HG03097 (cell line): Measurements from ENCODE around the gene MFSD2A.
"Not testable (repeated sequence)": the region's sequence is repeated elsewhere in the genome, so short reads cannot be mapped to it uniquely, and the experiment has no call there.

Experiments used
- ATAC-seq: cut with Tn5 transposase; IDR thresholded peaks from one replicate; pipeline ENCODE4 v1.9.1; 2021; ENCODE audit not compliant: unreplicated experiment, low FRiP score

The MFSD2A gene

DNA sequence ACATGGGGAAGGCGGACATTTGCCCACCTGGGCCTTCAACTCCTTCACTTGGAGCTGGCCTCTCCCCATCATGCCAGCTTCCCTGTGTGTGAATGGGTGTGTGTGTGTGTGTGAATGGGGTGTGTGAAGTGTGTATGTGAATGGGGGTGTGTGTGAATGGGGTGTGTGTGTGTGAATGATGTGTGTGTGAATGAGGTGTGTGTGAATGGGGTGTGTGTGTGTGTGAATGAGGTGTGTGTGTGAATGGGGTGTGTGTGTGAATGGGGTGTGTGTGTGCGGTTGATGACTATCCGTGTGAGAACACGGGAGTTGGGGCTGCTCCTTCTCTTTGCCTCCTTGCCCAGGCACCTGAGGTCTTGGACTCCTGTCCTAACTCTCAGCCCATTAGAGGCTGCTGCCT, 9.6 kb downstream of the MFSD2A start:
- ATAC-seq = no peak

DNA sequence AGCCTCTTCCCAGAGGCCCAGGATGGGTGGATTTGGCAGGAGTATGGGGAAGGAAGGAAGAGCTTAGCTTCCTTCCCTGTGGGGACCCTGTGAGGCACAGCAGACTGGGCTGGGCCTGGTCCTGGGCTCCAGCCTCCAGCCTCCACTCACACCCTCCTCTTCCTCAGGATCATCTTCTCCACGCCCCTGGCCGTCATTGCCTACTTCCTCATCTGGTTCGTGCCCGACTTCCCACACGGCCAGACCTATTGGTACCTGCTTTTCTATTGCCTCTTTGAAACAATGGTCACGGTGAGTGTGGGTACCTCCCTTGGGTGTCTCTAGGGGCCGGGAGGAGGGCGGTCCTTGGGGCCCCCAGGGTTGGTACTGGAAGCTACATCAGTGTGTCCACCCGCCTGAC, 10.1 kb downstream of the MFSD2A start:
- ATAC-seq = no peak

DNA sequence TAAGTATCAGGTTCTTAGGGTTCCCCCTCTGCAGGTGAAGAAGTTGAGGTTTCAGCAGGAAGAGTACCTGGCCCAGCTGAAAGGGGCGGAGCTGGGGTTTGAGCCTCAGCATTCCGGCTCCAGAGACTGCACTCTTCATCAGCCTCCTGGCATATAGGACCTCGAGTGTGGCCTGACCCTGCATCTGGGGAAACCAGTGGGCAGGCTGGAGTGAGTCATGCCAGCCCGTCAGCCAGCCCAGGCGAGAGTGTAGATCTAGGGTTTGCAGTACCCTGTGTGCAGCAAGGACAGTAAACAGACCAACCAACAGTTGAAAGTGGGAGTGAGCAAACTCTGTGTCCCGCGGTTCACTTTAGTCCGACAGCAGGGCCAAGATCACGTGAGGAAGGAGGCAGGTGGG, 14.1 kb downstream of the MFSD2A start:
- ATAC-seq = no peak

DNA sequence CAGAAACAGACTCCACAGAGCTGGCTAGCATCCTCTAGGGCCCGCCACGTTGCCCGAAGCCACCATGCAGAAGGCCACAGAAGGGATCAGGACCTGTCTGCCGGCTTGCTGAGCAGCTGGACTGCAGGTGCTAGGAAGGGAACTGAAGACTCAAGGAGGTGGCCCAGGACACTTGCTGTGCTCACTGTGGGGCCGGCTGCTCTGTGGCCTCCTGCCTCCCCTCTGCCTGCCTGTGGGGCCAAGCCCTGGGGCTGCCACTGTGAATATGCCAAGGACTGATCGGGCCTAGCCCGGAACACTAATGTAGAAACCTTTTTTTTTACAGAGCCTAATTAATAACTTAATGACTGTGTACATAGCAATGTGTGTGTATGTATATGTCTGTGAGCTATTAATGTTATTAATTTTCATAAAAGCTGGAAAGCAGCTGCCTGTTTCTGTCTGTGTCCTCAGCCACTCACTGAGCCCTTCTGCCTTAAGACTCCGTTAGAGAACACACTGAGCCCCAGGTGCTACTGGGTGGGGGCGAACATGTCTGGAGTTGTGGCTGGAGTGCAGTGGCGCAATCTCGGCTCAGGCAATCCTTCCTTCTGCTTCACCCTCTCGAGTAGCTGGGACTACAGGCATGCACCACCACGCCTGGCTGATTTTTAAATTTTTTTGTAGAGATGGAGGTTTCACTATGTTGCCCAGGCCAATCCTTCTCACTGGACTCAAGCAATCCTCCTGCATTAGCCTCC, 14.8 kb downstream of the MFSD2A start:
- ATAC-seq = no peak

DNA sequence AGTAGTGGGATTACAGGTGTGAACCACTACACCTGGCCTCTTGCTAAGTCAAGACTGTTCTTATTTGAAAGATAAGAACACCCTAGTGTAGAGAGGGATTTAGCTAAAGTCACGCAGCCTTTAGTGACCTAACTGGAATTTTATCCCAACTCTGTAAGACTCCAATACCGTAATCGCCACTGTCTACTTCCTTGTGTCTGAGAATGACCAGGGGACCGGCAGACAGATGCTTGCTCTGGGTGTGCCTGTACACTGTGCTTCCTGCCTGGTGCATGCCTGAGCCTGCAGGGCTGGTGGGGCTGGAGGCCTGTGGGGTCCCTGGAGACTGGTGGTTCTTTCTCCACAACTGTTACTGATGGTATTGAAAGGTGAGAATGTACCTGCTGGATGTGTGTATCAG, 15.3 kb downstream of the MFSD2A start:
- ATAC-seq = no peak

DNA sequence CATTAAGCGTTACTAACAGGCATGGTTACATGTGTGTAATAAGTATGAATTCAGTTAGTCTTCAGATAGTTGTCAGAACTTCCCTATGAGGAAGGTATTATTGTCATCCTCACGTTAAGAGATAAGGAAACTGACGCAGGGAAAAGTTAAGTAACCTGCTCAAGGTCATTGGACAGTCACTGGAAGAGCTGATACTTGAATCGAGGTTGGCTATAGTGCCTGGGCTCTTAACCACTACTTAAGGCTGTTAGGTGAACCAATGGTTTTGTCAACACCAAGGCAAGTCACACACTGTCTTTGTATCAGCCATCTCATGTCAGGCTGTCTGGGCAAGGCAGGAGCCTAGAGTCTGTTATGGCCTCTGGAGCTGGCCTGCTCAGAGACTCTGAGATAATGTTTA, 16.2 kb downstream of the MFSD2A start:
- ATAC-seq = no peak

DNA sequence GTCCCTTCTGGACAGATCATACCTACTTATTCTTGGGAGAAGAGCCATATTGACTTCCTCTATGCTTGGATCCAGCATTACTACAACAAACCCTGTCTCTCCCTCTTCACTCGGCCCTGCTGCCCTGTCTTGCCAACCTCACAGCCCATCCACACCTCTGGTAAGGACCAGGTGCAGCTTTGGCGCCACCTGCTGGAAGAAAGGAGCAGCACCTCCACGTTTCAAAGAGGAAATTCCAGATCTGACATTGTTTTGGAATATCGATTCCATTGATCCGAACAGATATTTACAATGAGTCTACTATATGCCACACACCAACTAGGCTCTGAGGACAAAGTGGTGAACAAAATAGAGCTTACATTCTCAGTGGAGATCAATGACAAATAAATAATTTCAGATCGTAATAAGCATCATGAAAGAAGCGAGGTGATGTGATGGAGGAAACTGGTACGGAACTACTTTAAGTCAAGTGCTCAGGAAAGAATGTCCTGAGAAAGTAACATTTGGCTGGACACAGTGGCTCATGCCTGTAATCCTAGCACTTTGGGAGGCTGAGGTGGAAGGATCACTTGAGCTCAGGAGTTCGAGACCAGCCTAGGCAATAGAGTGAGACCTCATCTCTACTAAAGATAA, 18.7 kb downstream of the MFSD2A start:
- ATAC-seq = no peak

DNA sequence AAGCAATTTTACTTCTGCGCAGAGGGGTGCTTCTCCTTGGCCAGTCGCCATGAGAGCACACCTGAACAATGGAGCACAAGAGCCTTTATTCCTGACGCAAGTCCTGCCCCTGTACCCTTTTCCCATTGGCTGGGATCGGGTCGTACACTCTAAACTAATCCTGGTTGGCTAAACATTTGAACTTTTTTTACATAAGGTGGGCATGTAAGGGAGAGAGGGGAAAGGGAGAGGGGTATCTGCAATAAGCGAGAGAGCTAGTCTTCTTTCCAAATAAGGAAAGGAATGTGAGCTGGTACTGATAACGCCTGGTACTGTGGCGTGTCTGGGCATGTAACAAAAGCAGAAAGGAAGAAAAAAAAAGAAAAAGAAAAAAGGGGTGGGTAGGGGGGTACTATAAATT, 21.8 kb downstream of the MFSD2A start:
- no peak for ATAC-seq

DNA sequence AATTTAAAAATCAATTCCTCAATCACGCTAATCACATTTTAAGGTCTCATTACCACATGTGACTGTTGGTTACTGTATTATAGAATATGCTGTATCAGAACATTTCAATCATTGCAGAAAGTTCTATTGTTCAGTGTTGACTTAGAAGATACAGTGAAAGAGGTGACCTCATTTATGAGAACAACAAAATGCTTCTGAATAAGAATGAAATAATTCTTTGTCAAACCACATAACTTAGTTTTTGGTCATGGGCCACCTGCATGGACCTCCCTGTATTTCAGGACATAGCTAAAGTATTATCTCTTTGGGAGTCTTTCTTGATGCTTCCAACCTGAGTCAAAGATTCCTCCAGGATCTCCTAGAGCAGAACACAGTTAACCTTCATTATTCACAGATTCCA, 22.3 kb downstream of the MFSD2A start:
- no peak for ATAC-seq

DNA sequence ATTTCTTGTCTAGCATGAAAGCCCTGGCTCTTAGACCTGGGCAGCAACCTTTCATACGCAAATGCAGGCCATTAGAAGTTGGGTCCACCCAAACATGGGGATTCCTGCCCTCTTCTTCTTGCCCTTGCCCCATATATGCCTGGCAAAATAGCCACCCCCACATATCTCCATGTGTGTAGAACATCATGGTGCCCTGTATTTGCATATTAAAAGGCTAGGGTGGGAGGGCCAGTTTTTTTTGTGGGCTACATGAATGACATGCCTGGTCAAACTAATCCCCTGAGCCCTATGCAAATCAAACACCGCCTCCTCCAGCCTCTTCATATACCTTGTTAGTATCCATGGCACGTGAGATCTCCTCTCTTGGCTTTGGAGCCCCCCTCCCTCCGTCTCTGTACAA, 24.7 kb downstream of the MFSD2A start:
- no peak for ATAC-seq

DNA sequence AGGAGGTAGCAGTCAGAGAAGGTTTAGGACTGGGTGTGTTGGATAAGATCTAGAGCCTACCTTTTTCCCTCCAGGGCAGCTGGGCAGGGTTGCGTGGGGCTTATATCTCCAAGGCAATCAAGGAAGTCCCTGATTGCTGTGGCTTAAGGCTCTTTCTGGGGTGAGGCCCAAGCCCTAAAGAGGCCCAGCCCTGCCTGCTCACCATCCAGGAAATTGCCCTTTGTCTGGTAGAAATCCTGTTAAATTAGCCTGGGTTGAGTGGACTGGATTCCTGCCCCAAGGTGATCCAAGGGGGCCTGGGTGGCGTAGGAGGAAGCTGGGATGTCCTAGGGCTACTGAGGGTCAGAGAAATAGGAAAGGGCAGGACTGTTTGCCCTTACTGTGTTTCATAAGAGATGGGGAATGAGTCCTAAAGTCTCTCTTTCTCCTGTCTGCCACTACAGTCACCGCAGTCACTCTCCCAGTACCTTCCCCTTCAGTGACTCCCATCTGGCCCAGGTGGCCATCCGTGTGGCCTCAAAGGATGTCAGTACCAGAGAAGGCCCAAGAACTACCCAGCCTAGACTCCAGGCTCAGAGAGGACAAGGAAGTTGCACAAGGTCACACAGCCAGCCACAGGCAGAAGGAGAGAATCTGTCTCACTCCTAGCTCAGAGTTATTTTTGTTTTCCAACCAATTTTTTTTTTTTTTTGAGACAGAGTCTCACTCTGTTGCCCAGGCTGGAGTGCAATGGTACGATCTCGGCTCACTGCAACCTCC, 25.8 kb downstream of the MFSD2A start:
- no peak for ATAC-seq

DNA sequence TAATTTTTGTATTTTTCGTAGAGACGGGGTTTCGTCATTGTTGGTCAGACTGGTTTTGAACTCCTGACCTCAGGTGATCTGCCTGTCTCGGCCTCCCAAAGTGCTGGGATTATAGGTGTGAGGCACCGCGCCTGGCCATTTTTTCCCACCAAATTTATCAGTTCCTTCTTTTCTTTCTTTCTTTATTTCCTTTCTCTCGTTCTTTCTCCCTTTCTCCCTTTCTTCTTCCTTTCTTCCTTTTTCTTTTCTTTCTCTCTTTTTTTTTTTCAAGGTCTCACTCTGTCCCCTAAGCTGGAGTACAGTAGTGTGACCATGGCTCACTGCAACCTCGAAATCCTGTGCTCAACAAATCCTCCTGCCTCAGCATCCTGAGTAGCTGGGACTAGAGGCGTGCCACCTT, 26.4 kb downstream of the MFSD2A start:
- no peak for ATAC-seq

DNA sequence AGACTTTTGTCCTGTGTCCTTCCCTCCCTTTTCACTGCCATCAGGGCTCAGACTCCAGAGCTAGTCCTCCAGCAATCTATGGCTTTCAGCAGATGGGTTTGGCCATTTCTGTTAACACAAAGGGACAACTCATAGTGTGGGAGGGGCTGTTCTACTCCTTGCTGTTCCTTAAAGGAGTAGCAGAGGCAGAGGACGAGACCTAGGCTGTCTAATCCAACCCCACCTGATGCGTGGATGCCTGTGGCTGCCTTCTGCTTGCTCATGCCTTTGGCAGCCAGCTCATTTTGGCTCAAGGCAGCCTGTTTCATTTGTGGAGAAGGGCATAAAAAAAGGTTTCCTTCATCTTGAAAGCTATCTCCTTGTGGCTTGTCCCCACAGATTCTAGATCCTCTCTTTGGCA, 27.0 kb downstream of the MFSD2A start:
- ATAC-seq = no peak

DNA sequence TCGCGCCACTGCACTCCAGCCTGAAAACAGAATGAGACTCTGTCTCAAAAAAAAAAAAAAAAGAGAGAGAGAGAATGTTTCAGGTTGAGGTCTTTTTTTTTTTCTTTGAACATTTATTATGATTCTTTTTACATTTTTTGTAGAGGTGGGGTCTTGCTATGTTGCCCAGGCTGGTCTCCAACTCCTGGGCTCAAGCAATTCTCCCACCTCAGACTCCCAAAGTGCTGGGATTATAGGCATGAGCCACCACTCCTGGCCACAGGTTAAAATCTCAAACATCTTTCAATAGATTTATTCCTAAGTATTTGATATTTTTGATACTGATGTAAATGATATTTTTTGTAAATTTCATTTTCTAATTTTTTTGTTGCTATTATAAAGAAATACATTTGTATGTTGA, 29.5 kb downstream of the MFSD2A start:
- not testable (repeated sequence) for ATAC-seq

DNA sequence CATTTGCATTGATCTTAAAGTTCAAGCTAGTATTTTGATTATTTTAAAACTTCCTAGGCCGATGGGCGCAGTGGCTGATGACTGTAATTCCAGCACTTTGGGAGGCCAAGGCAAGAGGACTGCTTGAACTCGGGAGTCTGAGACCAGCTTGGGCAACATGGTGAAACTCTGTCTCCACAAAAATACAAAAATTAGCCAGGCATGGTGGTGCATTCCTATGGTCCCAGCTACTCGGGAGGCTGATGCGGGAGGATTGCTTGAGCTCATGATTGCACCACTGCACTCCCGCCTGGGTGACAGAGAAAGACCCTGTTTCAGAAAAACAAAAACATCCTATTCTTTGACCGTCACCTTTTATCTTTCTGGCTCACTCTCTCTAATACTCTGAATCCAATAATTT, 30.0 kb downstream of the MFSD2A start:
- ATAC-seq = no peak

DNA sequence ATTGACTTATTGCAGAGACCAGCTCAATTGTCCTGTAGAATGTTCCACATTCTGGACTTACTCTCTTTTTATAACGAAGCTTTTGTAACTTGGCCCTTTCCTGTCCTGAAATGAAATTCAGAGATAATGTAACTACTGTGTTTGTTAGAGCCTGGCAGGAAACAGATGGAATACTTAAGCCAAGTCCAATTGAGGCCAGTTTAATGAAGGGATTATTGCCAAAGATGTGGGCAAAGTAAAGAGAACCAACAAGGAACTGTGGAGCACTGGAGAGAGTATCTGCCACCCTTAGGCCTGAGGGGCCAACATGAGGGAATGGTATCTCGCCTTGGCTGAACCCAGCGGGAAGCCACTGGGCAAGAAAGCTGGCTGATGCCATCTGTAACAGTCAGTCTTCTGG, 32.9 kb downstream of the MFSD2A start:
- ATAC-seq = no peak

DNA sequence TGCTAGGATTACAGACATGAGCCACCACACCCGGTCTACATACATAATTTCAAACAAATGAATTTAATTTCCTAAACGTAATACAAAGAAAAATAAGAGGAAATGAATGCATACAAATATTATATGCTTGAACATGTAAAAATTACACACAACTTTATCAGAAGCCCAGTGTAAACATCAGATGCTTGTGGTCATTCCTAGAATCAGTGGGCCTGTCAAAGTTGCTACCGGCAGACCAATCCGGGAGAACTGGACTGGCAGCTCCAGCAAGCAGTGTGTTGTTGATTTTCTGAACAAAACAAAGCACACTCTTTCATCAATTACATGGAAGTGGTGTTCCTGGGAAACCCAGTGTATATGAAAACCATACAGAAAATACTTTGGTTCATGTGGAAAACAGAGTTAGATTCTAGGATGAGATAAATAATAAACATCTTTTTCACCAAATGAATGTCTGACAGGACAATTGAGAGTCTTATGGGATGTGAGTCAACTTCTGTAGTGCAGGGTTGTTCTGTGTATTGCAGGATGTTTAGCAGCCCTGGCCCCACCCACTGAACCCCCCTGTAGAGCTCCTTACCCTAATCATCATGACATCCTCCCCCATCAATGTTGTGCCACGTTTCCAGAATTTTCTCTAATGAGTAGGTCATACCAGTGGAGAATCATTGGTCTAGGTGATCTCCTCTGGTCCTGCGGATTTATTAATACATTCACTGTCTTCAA, 33.8 kb downstream of the MFSD2A start:
- no peak for ATAC-seq

DNA sequence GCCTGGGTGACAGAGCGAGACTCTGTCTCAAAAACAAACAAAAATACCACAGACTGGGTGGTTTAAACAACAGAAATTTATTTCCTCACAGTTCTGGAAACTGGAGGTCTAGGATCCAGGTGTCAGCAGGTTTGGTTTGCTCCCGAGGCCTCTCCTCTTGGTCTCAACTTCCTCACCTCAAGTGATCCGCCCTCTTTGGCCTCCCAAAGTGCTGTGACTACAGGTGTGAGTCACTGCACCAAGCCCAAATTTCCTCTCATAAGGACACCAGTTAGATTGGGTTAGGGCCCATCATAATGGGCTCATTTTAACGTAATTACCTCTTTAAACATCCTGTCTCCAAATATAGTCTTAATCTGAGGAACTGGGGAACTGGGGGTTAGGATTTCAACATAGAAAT, 35.5 kb downstream of the MFSD2A start:
- no peak for ATAC-seq

DNA sequence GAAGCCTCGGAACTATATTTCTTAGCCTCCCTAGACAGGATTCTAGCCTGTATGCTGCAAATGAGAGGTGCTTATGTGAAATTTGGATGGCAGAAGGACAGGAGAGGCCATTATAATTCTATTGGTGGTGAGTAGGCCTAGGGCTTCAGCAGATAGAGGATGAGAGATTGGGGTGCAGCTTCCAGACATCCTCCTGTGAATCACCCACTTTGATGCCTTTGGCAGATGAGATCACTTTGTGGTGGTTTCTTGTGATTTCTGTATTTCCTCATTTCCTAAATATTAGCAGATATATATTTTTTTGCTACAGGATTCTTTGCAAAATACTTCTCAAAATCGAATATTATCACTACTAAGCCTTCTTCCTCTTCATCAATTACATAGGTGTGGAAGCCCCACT, 37.3 kb downstream of the MFSD2A start:
- ATAC-seq = no peak

DNA sequence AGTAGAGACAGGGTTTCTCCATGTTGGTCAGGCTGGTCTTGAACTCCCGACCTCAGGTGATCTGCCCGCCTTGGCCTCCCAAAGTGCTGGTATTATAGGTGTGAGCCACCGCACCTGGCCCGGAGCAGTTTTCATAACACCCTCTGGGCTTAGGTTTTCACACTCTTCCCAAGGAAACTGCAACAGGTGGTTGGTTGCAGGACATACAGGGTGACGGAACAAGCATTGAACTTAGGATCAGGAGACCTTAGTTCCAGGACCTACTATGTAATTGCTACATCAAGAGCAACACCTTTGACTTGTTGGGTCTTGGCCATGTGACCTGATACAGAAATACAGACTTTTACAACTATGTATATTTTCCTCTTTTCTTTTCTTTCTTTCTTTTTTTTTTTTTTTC, 37.9 kb downstream of the MFSD2A start:
- ATAC-seq = no peak

DNA sequence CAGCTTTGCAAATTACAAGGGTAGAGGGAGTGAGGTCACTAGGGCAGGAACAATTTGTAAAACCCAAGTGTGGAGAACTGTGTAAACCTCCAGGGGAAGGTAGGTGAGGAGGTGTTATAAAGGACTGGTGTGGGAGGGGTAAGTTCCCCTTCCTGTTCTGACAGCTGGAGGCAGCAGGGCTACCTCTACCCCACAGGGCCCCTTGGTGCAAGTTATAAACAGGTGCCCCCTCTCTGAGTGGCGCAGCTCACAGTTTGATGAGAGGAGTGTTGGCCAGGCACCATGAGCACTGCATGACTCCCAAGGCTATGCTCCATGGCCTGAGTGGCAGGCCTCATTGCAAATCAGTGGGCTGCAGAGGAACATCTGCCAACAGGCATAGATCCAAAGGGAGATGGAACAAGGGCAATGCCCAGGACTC, 41.0 kb downstream of the MFSD2A start:
- no peak for ATAC-seq
